GM21717 (cell line): ENCODE measurements around the gene ADAMTSL1.
A peak's percentile ranks its signal among the peaks of the same experiment; 100 is the strongest.

Experiments used
- ATAC-seq: cut with Tn5 transposase; IDR thresholded peaks from one replicate; pipeline ENCODE4 v1.9.1; 2021; ENCODE audit warnings: mild to moderate bottlenecking, moderate library complexity; ENCODE audit not compliant: unreplicated experiment

ADAMTSL1 gene

GRCh38 chr9:18722882-18723281 lies 248.9 kb downstream of the ADAMTSL1 start:
- ATAC-seq, result no peak

- no peak for ATAC-seq
These were observed 249.4 kb downstream of the ADAMTSL1 start for GRCh38 chr9:18723366-18723765.

DNA sequence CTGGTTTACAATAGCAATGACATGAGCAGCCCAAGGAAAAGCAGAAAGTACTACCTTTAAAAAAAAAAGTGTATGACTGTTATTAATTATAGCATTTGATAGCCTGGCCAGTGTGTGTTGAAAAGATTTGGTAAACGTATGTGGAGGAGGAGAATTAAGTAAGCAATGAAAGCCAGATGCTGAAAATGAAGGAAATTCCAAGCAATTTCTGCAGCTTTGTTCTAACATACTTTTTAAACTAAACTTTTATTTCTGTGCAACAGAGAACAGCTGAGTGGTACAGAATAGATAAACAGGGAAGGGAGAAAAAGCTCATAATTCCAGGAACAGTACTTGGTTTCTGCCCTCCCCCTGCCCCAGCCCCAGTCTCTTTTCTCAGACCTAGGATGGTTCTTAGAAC lies 252.6 kb downstream of the ADAMTSL1 start:
- no peak for ATAC-seq

GRCh38 chr9:18727904-18728303 lies 254.0 kb downstream of the ADAMTSL1 start:
- no peak for ATAC-seq

GRCh38 chr9:18728642-18729041 lies 254.7 kb downstream of the ADAMTSL1 start:
- ATAC-seq, result no peak

DNA sequence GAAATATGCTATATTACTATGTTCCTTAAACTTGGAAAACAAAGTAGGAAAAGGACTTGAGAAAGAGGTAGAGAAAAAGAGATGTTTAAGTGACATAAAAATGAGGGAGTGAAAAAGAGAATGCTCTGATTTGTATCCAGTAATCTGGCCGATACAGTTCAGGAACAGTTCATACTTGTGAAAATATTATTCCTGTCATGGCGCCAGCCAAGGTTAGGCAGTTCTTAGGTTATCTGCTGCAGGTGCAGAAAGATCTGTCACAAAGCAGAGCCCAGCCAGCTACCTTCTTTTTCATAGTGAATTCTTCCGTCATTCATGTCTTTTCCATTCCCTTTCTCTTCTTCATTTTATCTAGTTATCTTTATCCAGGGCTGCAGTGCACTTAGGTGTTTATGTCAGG lies 256.3 kb downstream of the ADAMTSL1 start:
- ATAC-seq, result no peak

DNA sequence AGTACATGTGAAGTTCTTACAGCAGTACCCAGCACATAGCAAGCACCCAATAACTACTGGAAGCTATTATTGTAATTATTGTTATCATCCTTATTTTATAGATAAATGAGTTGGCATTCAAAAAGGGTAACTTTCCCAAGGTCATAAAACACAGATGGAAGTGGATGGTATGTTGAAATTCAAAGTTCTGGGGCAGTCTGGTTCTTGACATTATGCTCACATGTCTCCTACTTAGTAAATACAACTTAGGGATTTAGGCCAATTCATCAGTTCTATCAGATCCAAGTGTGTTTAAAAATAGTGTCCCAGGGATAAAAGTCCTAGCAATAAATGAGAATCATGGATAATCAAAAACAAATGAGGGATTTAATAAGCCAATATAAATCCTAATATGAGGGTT lies 265.2 kb downstream of the ADAMTSL1 start:
- no peak for ATAC-seq

GRCh38 chr9:18739641-18740318 lies 265.8 kb downstream of the ADAMTSL1 start:
- ATAC-seq, result no peak

DNA sequence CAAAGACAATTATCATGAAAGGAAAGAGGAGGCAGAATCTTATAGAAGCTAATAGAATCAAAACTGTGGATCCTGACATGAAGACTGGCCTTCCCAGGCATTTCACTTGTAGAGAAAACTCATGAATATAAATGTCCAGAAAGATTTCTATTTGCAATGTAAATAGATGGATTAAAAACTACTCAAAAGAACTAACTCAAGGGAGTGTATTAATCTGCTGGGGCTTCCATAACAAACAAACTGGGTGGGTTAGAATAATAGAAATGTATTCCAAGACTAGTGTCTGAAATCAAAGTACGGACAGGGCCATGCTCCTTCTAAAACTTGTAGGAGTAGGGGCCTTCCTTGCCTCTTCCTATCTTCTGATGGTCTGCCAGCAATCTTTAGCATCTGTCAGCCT lies 267.4 kb downstream of the ADAMTSL1 start:
- ATAC-seq, result no peak

- no peak for ATAC-seq
These were observed 268.0 kb downstream of the ADAMTSL1 start for GRCh38 chr9:18741945-18742344.

DNA sequence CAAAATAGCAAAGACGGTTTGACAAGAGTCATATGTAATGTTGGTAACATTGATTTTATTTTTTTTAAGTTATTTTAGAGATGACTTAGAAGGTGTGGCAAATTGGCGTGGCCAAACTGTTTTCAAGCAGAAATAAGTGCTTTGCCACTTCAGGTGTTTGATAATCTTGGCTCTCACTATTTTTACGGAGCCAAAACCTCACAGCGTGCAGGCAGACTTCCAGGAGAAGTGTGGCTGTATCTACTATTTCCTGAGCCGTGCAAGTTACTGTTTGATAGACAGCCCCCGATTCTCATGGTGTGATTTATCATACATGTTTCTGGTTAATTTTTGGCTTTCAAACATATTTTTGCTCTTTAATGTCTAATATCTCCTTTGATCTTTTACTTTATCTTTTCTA lies 269.5 kb downstream of the ADAMTSL1 start:
- ATAC-seq, result no peak

GRCh38 chr9:18743971-18744370 lies 270.0 kb downstream of the ADAMTSL1 start:
- ATAC-seq, result no peak

GRCh38 chr9:18745710-18746109 lies 271.8 kb downstream of the ADAMTSL1 start:
- ATAC-seq, result no peak

- ATAC-seq, result no peak
These were observed 272.7 kb downstream of the ADAMTSL1 start for GRCh38 chr9:18746631-18747030.

- no peak for ATAC-seq
These were observed 273.6 kb downstream of the ADAMTSL1 start for GRCh38 chr9:18747595-18747994.

DNA sequence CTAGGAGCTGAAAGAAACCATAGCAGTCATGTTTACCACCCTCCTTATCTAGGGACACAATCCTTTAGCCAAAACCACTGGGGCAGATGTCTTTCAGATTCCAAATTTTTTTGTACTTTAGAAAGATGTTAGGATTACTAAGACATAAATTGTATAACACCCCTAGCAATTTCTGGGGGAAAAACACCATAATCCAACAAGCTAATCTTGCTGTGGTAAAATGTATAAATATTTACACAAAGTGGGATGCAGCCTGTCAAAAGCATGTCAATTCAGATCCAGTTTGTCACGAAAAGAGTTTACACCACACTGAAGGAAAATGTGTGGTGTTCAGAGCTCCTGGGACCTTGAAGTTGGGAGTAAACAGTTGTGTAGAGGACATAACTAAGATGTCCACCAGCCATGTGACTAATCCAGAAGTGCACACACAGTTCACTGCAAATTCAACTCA lies 274.3 kb downstream of the ADAMTSL1 start:
- ATAC-seq, result no peak

- ATAC-seq, result no peak
These were observed 275.8 kb downstream of the ADAMTSL1 start for GRCh38 chr9:18749711-18750110.

GRCh38 chr9:18753904-18754303 lies 280.0 kb downstream of the ADAMTSL1 start:
- no peak for ATAC-seq

DNA sequence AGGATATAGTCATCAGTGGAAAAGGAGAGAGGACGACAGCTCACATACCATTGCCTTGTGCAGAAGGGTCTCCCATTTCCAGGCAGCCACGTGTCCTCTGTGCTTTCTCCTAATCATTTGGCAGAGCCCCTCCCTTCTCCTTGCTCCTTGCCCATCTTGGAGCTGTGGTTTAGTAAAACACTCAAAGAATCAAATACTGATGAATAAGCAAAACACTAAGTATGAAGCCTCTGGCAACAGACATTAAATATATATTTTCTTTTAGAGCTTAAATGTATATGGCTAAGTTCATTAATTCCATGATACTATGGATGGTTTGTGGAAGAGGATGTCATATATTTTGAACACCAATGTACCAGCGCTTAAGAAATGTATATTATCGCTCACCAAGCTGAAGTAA lies 280.6 kb downstream of the ADAMTSL1 start:
- ATAC-seq, result no peak

- no peak for ATAC-seq
These were observed 281.3 kb downstream of the ADAMTSL1 start for GRCh38 chr9:18755263-18755662.

GRCh38 chr9:18756712-18757125 lies 282.8 kb downstream of the ADAMTSL1 start:
- peak; percentile 57 for ATAC-seq

GRCh38 chr9:18759827-18760226 lies 285.9 kb downstream of the ADAMTSL1 start:
- ATAC-seq, result no peak

DNA sequence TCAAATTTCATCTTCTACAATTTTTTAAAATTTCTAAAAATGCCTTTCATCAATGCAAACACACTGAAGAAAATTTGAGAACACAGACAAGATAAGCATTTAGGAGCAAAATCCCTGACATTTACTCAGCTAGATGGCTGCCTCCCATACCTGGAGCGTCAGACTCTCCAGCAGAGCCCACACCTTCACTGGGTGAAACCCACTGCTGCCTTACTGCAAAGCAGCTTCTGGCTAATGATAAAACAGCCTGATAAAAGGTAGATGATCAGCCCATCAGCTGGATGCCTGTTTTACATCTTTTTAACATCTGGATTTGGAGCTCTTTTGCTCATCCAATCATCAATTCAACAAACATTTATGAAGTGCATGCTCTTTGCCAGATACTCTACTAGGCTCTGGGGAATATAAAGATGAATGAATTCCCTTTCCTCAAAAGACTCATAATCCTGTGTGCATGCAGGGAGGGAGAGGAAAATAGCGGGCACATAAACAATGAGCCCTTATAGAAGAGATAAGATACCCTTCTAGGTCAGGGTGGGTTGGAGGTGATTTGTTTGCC lies 287.9 kb downstream of the ADAMTSL1 start:
- ATAC-seq, result no peak
